ENCODE data around the gene NCL. TPM values are rescaled to one million over a fixed set of nuclear protein-coding genes. Genes with fewer than 3 reads are reported as not detected.
A peak's percentile ranks its signal among the peaks of the same experiment; 100 is the strongest.
"Not testable (repeated sequence)": the region's sequence is repeated elsewhere in the genome, so short reads cannot be mapped to it uniquely, and the experiment has no call there.

The NCL gene
- total and polyA plus RNA-seq, 5 donors from 2014 or later, result 296 to 435 (median 333) TPM

- Mint-ChIP-seq H3K27me3 (peaks cover 10% of the 10 kb centered on the region), H3K4me1 (peaks cover 0 to 7% (median 5%) of the 10 kb centered on the region in 4 donors), H3K4me3 (no peak overlapping the region), H3K36me3 (no peaks in the 10 kb centered on the region), H3K27ac (no peak overlapping the region), H3K9me3 (no peaks in the 10 kb centered on the region)
- Histone ChIP-seq H3K4me1 (ENCODE audit: control insufficient read depth, insufficient read depth, low read length, poor library complexity, severe bottlenecking) (no peaks in the 10 kb centered on the region), H3K27me3 (ENCODE audit: control insufficient read depth, insufficient read depth, low read length) (no peaks in the 10 kb centered on the region), H3K4me3 (ENCODE audit: low read depth, low read length) (no peak overlapping the region), H3K9me3 (ENCODE audit: control insufficient read depth in 2 of 2, low read length in 2 of 2) (no peaks in the 10 kb centered on the region), H3K36me3 (ENCODE audit: control insufficient read depth, insufficient read depth, low read length) (peaks cover 13% of the 10 kb centered on the region), H3K27ac (ENCODE audit: insufficient read depth, low read length, poor library complexity, severe bottlenecking) (no peak overlapping the region)
- ATAC-seq (ENCODE audit: low read depth in 2 of 2), result no peak
- DNase-seq, result no peak
Observed at GRCh38 chr2:231449503-231450054, 14.7 kb downstream of the NCL start.

- H3K27me3 Mint-ChIP-seq, result peaks cover 15% of the 10 kb centered on the region
- no peaks in the 10 kb centered on the region for H3K4me1 ChIP-seq (ENCODE audit: control insufficient read depth, insufficient read depth, low read length, poor library complexity, severe bottlenecking)
- H3K36me3 ChIP-seq (ENCODE audit: control insufficient read depth, insufficient read depth, low read length), result no peaks in the 10 kb centered on the region
- no peak for DNase-seq
- H3K27ac ChIP-seq (ENCODE audit: insufficient read depth, low read length, poor library complexity, severe bottlenecking), result no peak overlapping the region
- peaks cover 0 to 6% (median 2%) of the 10 kb centered on the region in 4 donors for H3K4me1 Mint-ChIP-seq
- no peaks in the 10 kb centered on the region for H3K36me3 Mint-ChIP-seq
- H3K4me3 ChIP-seq (ENCODE audit: low read depth, low read length), result no peak overlapping the region
- H3K9me3 Mint-ChIP-seq, result peaks cover 0 to 3% (median 1%) of the 10 kb centered on the region in 7 donors
- H3K9me3 ChIP-seq (ENCODE audit: control insufficient read depth in 2 of 2, low read length in 2 of 2), result peaks cover 0 to 5% of the 10 kb centered on the region in 2 experiments
- no peak for ATAC-seq (ENCODE audit: low read depth in 2 of 2)
- H3K27ac Mint-ChIP-seq, result no peak overlapping the region
- H3K27me3 ChIP-seq (ENCODE audit: control insufficient read depth, insufficient read depth, low read length), result no peaks in the 10 kb centered on the region
- no peak overlapping the region for H3K4me3 Mint-ChIP-seq
Observed at GRCh38 chr2:231436957-231437356, 27.3 kb downstream of the NCL start.

GRCh38 chr2:231433990-231434389 lies 30.3 kb downstream of the NCL start:
- Mint-ChIP-seq H3K27me3 (peaks cover 31% of the 10 kb centered on the region), H3K27ac (no peak overlapping the region), H3K36me3 (no peaks in the 10 kb centered on the region), H3K4me3 (no peak overlapping the region), H3K9me3 (peaks cover 0 to 14% (median 9%) of the 10 kb centered on the region in 7 donors), H3K4me1 (peaks cover 0 to 11% (median 2%) of the 10 kb centered on the region in 4 donors)
- H3K4me1 ChIP-seq (ENCODE audit: control insufficient read depth, insufficient read depth, low read length, poor library complexity, severe bottlenecking), result no peaks in the 10 kb centered on the region
- H3K36me3 ChIP-seq (ENCODE audit: control insufficient read depth, insufficient read depth, low read length), result no peaks in the 10 kb centered on the region
- no peaks in the 10 kb centered on the region for H3K27me3 ChIP-seq (ENCODE audit: control insufficient read depth, insufficient read depth, low read length)
- DNase-seq, result no peak
- peaks cover 4 to 13% of the 10 kb centered on the region in 2 experiments for H3K9me3 ChIP-seq (ENCODE audit: control insufficient read depth in 2 of 2, low read length in 2 of 2)
- no peak for ATAC-seq (ENCODE audit: low read depth in 2 of 2)
- H3K27ac ChIP-seq (ENCODE audit: insufficient read depth, low read length, poor library complexity, severe bottlenecking), result no peak overlapping the region
- H3K4me3 ChIP-seq (ENCODE audit: low read depth, low read length), result no peak overlapping the region

- Histone ChIP-seq H3K4me1 (ENCODE audit: control insufficient read depth, insufficient read depth, low read length, poor library complexity, severe bottlenecking) (no peaks in the 10 kb centered on the region), H3K9me3 (ENCODE audit: control insufficient read depth in 2 of 2, low read length in 2 of 2) (peaks cover 4 to 13% of the 10 kb centered on the region in 2 experiments), H3K27ac (ENCODE audit: insufficient read depth, low read length, poor library complexity, severe bottlenecking) (no peak overlapping the region), H3K27me3 (ENCODE audit: control insufficient read depth, insufficient read depth, low read length) (no peaks in the 10 kb centered on the region), H3K4me3 (ENCODE audit: low read depth, low read length) (no peak overlapping the region), H3K36me3 (ENCODE audit: control insufficient read depth, insufficient read depth, low read length) (no peaks in the 10 kb centered on the region)
- peaks cover 0 to 15% (median 9%) of the 10 kb centered on the region in 7 donors for H3K9me3 Mint-ChIP-seq
- H3K27ac Mint-ChIP-seq, result no peak overlapping the region
- H3K4me3 Mint-ChIP-seq, result no peak overlapping the region
- H3K36me3 Mint-ChIP-seq, result no peaks in the 10 kb centered on the region
- H3K4me1 Mint-ChIP-seq, result peaks cover 0 to 11% (median 2%) of the 10 kb centered on the region in 4 donors
- ATAC-seq (ENCODE audit: low read depth in 2 of 2) (no peak), DNase-seq (no peak)
- H3K27me3 Mint-ChIP-seq, result peaks cover 35% of the 10 kb centered on the region
Observed at GRCh38 chr2:231431606-231432005, 32.7 kb downstream of the NCL start.

- peaks cover 4 to 13% of the 10 kb centered on the region in 2 experiments for H3K9me3 ChIP-seq (ENCODE audit: control insufficient read depth in 2 of 2, low read length in 2 of 2)
- H3K27me3 ChIP-seq (ENCODE audit: control insufficient read depth, insufficient read depth, low read length); H3K27ac Mint-ChIP-seq; DNase-seq; H3K4me3 ChIP-seq (ENCODE audit: low read depth, low read length); ATAC-seq (ENCODE audit: low read depth in 2 of 2); H3K4me1 ChIP-seq (ENCODE audit: control insufficient read depth, insufficient read depth, low read length, poor library complexity, severe bottlenecking); H3K36me3 Mint-ChIP-seq; H3K27ac ChIP-seq (ENCODE audit: insufficient read depth, low read length, poor library complexity, severe bottlenecking); H3K36me3 ChIP-seq (ENCODE audit: control insufficient read depth, insufficient read depth, low read length); H3K4me1 Mint-ChIP-seq; H3K4me3 Mint-ChIP-seq: not testable (repeated sequence)
- H3K9me3 Mint-ChIP-seq, result peaks cover 0 to 15% (median 9%) of the 10 kb centered on the region in 7 donors
- peaks cover 32% of the 10 kb centered on the region for H3K27me3 Mint-ChIP-seq
Observed at GRCh38 chr2:231430437-231430836, 33.8 kb downstream of the NCL start.

- H3K27me3 Mint-ChIP-seq, result peaks cover 30% of the 10 kb centered on the region
Observed at GRCh38 chr2:231429901-231430300, 34.4 kb downstream of the NCL start.

GRCh38 chr2:231429152-231429551 lies 35.1 kb downstream of the NCL start:
- H3K27ac ChIP-seq (ENCODE audit: insufficient read depth, low read length, poor library complexity, severe bottlenecking), result no peak overlapping the region
- peaks cover 0 to 6% (median 3%) of the 10 kb centered on the region in 4 donors for H3K4me1 Mint-ChIP-seq
- H3K4me3 Mint-ChIP-seq, result no peak overlapping the region
- H3K36me3 Mint-ChIP-seq, result no peaks in the 10 kb centered on the region
- DNase-seq (no peak), ATAC-seq (ENCODE audit: low read depth in 2 of 2) (no peak)
- no peak overlapping the region for H3K4me3 ChIP-seq (ENCODE audit: low read depth, low read length)
- no peaks in the 10 kb centered on the region for H3K36me3 ChIP-seq (ENCODE audit: control insufficient read depth, insufficient read depth, low read length)
- peaks cover 30% of the 10 kb centered on the region for H3K27me3 Mint-ChIP-seq
- no peaks in the 10 kb centered on the region for H3K4me1 ChIP-seq (ENCODE audit: control insufficient read depth, insufficient read depth, low read length, poor library complexity, severe bottlenecking)
- no peaks in the 10 kb centered on the region for H3K27me3 ChIP-seq (ENCODE audit: control insufficient read depth, insufficient read depth, low read length)
- peaks cover 0 to 15% (median 9%) of the 10 kb centered on the region in 7 donors for H3K9me3 Mint-ChIP-seq
- peaks cover 4 to 13% of the 10 kb centered on the region in 2 experiments for H3K9me3 ChIP-seq (ENCODE audit: control insufficient read depth in 2 of 2, low read length in 2 of 2)
- H3K27ac Mint-ChIP-seq, result no peak overlapping the region

More at GRCh38 chr2:231429901-231430300, 34.4 kb downstream of the NCL start:
- peaks cover 0 to 6% (median 4%) of the 10 kb centered on the region in 4 donors for H3K4me1 Mint-ChIP-seq
- H3K9me3 Mint-ChIP-seq, result peaks cover 0 to 15% (median 9%) of the 10 kb centered on the region in 7 donors
- no peaks in the 10 kb centered on the region for H3K27me3 ChIP-seq (ENCODE audit: control insufficient read depth, insufficient read depth, low read length)
- no peak for ATAC-seq (ENCODE audit: low read depth in 2 of 2)
- H3K36me3 ChIP-seq (ENCODE audit: control insufficient read depth, insufficient read depth, low read length), result no peaks in the 10 kb centered on the region
- peaks cover 4 to 13% of the 10 kb centered on the region in 2 experiments for H3K9me3 ChIP-seq (ENCODE audit: control insufficient read depth in 2 of 2, low read length in 2 of 2)
- H3K4me3 ChIP-seq (ENCODE audit: low read depth, low read length), result no peak overlapping the region
- no peaks in the 10 kb centered on the region for H3K4me1 ChIP-seq (ENCODE audit: control insufficient read depth, insufficient read depth, low read length, poor library complexity, severe bottlenecking)
- H3K36me3 Mint-ChIP-seq, result no peaks in the 10 kb centered on the region
- H3K27ac Mint-ChIP-seq, result peak overlapping the region in 1 of 3 donors; percentile 24
- H3K4me3 Mint-ChIP-seq, result peak overlapping the region in 1 of 4 donors; percentile 49
- no peak for DNase-seq
- no peak overlapping the region for H3K27ac ChIP-seq (ENCODE audit: insufficient read depth, low read length, poor library complexity, severe bottlenecking)

GRCh38 chr2:231427116-231427515 lies 37.2 kb downstream of the NCL start:
- H3K9me3 Mint-ChIP-seq, result peaks cover 0 to 15% (median 9%) of the 10 kb centered on the region in 7 donors
- H3K4me1 Mint-ChIP-seq, result peaks cover 0 to 6% (median 2%) of the 10 kb centered on the region in 4 donors
- Histone ChIP-seq H3K27me3 (ENCODE audit: control insufficient read depth, insufficient read depth, low read length) (no peaks in the 10 kb centered on the region), H3K9me3 (ENCODE audit: control insufficient read depth in 2 of 2, low read length in 2 of 2) (peaks cover 4 to 9% of the 10 kb centered on the region in 2 experiments), H3K27ac (ENCODE audit: insufficient read depth, low read length, poor library complexity, severe bottlenecking) (no peak overlapping the region), H3K4me1 (ENCODE audit: control insufficient read depth, insufficient read depth, low read length, poor library complexity, severe bottlenecking) (no peaks in the 10 kb centered on the region), H3K4me3 (ENCODE audit: low read depth, low read length) (no peak overlapping the region), H3K36me3 (ENCODE audit: control insufficient read depth, insufficient read depth, low read length) (no peaks in the 10 kb centered on the region)
- H3K36me3 Mint-ChIP-seq, result no peaks in the 10 kb centered on the region
- peaks cover 29% of the 10 kb centered on the region for H3K27me3 Mint-ChIP-seq
- DNase-seq (no peak), ATAC-seq (ENCODE audit: low read depth in 2 of 2) (no peak)
- no peak overlapping the region for H3K4me3 Mint-ChIP-seq
- H3K27ac Mint-ChIP-seq, result peak overlapping the region in 1 of 3 donors; percentile 74
